ENCODE measurements around the gene LAMP2. TPM values are rescaled to one million over a fixed set of nuclear protein-coding genes. Genes with fewer than 3 reads are reported as not detected.

LAMP2 gene
- total RNA-seq, 1 donor, result 153 TPM

DNA sequence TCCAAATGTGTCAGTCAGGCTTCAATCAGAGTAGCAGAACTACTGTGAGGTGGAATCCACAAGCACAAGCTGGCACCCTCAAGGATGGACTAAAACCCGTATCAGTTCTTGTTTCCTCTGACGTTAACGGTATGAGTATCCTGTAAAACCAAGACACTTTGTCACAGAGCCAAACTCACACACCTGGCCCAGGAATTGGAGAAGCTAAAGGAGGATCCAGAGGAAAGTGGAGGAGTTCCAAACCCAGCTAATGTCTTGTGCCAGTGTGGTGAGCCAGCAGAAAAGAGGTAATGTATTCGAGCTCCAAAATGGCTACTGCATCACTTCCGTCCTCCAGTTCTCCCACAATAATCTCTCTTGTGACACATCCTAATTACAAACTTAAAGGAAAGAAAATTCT lies 62.5 kb downstream of the LAMP2 start:
- DNase-seq (ENCODE audit: low read depth), result no peak
- no peak overlapping the region for H3K4me3 ChIP-seq (ENCODE audit: low read depth, low read length)
- TF ChIP-seq, protein P1, sequence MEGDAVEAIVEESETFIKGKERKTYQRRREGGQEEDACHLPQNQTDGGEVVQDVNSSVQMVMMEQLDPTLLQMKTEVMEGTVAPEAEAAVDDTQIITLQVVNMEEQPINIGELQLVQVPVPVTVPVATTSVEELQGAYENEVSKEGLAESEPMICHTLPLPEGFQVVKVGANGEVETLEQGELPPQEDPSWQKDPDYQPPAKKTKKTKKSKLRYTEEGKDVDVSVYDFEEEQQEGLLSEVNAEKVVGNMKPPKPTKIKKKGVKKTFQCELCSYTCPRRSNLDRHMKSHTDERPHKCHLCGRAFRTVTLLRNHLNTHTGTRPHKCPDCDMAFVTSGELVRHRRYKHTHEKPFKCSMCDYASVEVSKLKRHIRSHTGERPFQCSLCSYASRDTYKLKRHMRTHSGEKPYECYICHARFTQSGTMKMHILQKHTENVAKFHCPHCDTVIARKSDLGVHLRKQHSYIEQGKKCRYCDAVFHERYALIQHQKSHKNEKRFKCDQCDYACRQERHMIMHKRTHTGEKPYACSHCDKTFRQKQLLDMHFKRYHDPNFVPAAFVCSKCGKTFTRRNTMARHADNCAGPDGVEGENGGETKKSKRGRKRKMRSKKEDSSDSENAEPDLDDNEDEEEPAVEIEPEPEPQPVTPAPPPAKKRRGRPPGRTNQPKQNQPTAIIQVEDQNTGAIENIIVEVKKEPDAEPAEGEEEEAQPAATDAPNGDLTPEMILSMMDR (IDR thresholded peaks at IDR 0.05; ENCODE audit: insufficient read depth, low read depth, low read length), result no peak

DNA sequence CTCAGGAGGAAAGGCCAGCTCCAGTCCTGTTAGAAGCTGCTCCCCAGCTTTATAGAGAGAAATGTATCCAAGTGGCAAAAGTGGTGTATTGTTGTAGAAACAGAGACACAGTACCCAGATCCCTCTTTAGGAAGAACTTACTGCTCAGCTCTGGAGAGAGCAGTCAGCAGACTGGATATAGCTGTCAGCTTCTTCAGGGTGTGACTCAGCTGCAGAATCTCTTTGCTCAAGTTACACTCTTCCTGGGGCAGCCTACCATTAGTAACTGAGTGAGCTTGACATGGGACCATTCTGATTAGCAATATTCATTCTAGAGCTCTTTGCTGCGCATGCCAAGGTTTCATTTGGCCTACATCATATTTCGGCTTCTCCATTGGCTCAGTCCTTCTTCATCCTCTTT lies 66.7 kb downstream of the LAMP2 start:
- TF ChIP-seq, protein P1 (IDR thresholded peaks at IDR 0.05; ENCODE audit: insufficient read depth, low read depth, low read length), result no peak
- DNase-seq (ENCODE audit: low read depth), result no peak

DNA sequence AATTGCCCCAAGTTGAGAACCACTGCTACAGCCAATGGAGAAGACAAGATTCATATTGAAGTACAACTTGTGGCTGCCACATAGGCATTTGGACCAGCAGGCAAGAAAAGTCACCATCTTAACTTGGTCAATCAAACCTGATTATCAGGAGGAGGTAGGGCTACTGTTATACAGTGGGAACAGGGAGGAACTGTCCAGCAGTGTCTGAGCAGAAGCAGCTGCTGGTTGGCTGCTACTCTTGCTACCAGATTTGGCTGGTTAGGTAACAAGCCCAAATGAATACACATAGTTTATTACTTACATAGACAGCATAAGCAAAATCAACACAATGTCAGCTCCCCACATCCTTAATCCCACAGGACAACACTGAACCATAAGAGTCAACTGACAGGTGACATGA lies 67.8 kb downstream of the LAMP2 start:
- DNase-seq (ENCODE audit: low read depth), result no peak
- no peak overlapping the region for H3K4me3 ChIP-seq (ENCODE audit: low read depth, low read length)
- TF ChIP-seq, protein P1 (IDR thresholded peaks at IDR 0.05; ENCODE audit: insufficient read depth, low read depth, low read length), result no peak

More for the DNA sequence above, 66.7 kb downstream of the LAMP2 start:
- no peak overlapping the region for H3K4me3 ChIP-seq (ENCODE audit: low read depth, low read length)

DNA sequence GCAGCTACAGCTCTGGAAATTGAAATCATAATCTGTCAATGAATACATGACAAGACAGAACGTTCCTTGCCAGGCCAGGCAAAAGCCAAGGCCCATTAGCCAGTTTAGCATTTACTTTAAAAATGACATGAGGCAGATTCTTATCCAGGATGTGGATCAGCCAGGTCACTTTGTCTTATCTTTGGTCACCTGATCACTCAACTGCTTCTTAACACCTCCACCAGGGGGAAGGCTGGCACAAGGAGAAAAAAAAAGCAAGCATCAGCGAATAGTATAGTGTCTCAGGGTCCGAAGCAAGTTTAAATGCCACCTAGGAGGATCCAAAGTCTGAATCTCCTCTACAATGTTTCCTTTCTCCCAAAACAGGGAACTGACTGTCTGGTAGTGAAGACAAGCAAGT lies 88.4 kb downstream of the LAMP2 start:
- H3K4me3 ChIP-seq (ENCODE audit: low read depth, low read length), result no peak overlapping the region
- TF ChIP-seq, protein P1 (IDR thresholded peaks at IDR 0.05; ENCODE audit: insufficient read depth, low read depth, low read length), result peak; percentile 30
- peak; percentile 10 for DNase-seq (ENCODE audit: low read depth)

DNA sequence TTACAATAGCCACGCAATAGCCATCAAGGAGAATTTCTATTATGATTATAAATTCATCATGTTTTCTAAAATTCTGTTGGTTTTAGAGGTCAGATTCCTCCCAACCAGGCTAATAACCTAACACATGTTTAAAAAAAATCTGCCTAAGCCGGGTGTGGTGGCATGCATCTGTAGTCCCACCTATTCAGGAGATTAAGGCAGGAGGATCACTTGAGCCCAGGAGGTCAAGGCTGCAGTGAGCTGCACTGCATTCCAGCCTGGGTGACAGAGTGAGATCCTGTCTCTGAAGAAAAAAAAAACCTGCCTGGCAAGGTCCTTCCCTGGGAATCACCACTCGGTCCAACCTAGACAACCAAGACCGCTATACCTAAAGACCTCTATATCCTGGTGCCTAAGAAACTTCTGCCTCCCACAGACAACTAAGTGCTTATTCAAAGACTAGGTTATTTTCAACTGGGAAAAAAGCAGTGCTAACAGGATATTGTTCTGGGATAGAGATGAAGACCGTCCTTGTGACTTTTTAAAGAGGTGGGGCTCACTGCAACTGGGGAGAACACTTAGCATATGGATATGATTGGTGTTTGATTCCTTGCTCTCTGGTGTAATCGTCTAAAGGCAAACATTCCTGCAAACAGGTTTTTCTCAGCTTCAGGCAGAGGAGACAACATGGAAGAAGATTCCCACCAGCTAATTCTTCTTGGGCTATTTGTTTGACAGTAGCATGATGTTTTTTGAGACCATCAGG lies 89.0 kb downstream of the LAMP2 start:
- TF ChIP-seq, protein P1 (IDR thresholded peaks at IDR 0.05; ENCODE audit: insufficient read depth, low read depth, low read length), result no peak
- DNase-seq (ENCODE audit: low read depth), result no peak
- H3K4me3 ChIP-seq (ENCODE audit: low read depth, low read length), result no peak overlapping the region

DNA sequence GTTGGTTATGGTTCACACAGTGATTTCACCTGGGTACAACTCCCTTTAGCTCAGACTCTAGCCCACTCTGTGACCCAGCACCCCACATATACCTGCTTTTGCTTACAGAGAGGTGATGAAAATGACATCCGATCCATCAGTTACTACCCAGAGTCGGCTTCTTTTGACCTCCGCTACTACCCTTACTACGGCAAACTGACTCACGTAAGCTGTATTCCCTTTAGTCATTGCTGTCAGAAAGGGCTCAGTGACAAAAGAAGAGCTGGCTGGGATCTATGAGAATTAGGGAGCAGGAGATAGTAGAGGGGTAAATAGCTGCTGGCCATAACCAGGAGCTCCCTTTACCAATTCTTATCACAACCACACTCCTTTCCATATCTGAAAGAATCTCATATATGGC lies 90.5 kb downstream of the LAMP2 start:
- TF ChIP-seq, protein P1 (IDR thresholded peaks at IDR 0.05; ENCODE audit: insufficient read depth, low read depth, low read length), result no peak
- DNase-seq (ENCODE audit: low read depth), result no peak
- no peak overlapping the region for H3K4me3 ChIP-seq (ENCODE audit: low read depth, low read length)

Small RNA genes within 50 kb of the gene (small RNA-seq; reads per million reads assigned to genes)
- not detected for gene RNU7-37P

Other genes with a start within 250 kb of the LAMP2 start
- 12.9 and 20.3 TPM in 2 replicates for gene ZBTB33, start 218.5 kb downstream of the LAMP2 start, total RNA-seq
- gene TMEM255A, start 157.8 kb downstream of the LAMP2 start, total RNA-seq, result under 0.01 TPM in 1 of 2 replicates, not detected in the other
- not detected in 2 replicates for gene ATP1B4, start 107.2 kb downstream of the LAMP2 start, total RNA-seq
- 75.4 and 212 TPM in 2 replicates for gene CUL4B, start 91.7 kb upstream of the LAMP2 start, total RNA-seq
- 37.4 and 47.1 TPM in 2 replicates for gene MCTS1, start 134.8 kb upstream of the LAMP2 start, total RNA-seq
- gene C1GALT1C1, start 160.8 kb upstream of the LAMP2 start, total RNA-seq, result 35.4 and 84.2 TPM in 2 replicates

All from fibroblast of villous mesenchyme (primary cell).